ENCODE data around the gene SMYD3.
"Not testable (repeated sequence)": the region's sequence is repeated elsewhere in the genome, so short reads cannot be mapped to it uniquely, and the experiment has no call there.

The SMYD3 gene

DNA sequence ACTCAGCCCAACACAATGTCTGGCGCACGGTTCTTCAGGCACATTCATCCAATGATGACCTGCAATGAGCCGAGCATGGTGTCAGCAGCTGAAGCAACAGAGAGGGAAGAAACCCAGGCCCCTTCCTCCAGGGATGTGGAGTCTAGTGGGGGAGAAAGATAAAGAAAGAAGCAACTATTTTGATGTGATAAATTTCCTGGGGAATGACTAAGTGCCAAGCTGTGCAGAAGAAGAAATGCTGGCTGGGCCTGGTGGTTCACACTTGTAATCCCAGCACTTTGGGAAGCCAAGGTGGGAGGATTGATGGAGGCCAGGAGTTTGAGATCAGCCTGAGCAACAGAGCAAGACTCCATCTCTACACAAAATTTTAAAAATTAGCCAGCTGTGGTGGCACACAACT lies 790.5 kb downstream of the SMYD3 start:
- H3K27me3 Mint-ChIP-seq: no peaks in the 10 kb centered on the region
- H3K27ac Mint-ChIP-seq: no peak overlapping the region
- H3K4me3 Mint-ChIP-seq: no peak overlapping the region
- no peaks in the 10 kb centered on the region for H3K36me3 Mint-ChIP-seq (ENCODE audit: low read depth)
- no peaks in the 10 kb centered on the region for H3K9me3 Mint-ChIP-seq
- no peaks in the 10 kb centered on the region for H3K4me1 Mint-ChIP-seq (ENCODE audit: low read depth)

- Mint-ChIP-seq H3K4me3 (no peak overlapping the region), H3K27ac (no peak overlapping the region), H3K36me3 (ENCODE audit: low read depth) (no peaks in the 10 kb centered on the region), H3K27me3 (no peaks in the 10 kb centered on the region), H3K4me1 (ENCODE audit: low read depth) (no peaks in the 10 kb centered on the region), H3K9me3 (no peaks in the 10 kb centered on the region)
Measured at GRCh38 chr1:245715970-245716369, 791.1 kb downstream of the SMYD3 start.

DNA sequence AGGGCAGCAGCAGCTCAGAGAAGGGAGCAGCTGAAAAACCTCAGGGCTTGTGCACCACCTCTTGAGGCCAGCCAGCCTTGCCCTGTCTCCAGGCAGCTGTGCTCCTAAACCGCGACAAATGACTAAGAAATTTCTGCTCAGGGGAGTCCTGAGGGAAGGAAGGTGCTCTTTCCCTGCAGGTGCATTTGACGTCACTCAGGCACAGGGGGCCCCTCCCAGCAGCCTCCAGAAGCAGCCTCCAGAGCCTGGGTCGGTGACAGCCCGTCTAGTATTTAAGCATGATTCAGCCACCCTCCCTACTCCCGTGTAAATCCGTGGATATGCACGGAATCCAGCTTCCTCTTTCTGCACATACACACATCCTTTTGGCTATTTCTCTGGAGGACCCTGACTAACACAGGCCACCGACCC lies 791.8 kb downstream of the SMYD3 start:
- H3K27ac Mint-ChIP-seq: no peak overlapping the region
- H3K9me3 Mint-ChIP-seq: no peaks in the 10 kb centered on the region
- no peaks in the 10 kb centered on the region for H3K4me1 Mint-ChIP-seq (ENCODE audit: low read depth)
- no peak overlapping the region for H3K4me3 Mint-ChIP-seq
- H3K27me3 Mint-ChIP-seq: no peaks in the 10 kb centered on the region
- H3K36me3 Mint-ChIP-seq (ENCODE audit: low read depth): no peaks in the 10 kb centered on the region

DNA sequence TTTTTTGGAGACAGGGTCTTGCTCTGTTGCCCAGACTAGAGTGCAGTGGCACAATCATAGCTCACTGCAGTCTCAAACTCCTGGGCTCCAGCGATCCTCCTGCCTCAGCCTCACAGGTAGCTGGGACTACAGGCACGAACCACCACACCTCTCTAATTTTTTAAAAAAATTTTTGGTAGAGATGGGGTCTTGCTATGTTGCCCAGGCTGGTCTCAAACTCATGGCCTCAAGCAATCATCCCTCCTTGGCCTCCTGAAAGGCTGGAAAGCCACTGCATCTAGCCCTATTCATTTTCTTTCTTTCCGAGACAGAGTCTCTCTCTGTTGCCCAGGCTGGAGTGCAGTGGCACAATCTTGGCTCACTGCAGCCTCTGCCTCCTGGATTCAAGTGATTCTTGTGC lies 793.1 kb downstream of the SMYD3 start:
- H3K4me1 Mint-ChIP-seq (ENCODE audit: low read depth); H3K9me3 Mint-ChIP-seq; H3K4me3 Mint-ChIP-seq; H3K36me3 Mint-ChIP-seq (ENCODE audit: low read depth); H3K27ac Mint-ChIP-seq; H3K27me3 Mint-ChIP-seq: not testable (repeated sequence)

- H3K36me3 Mint-ChIP-seq (ENCODE audit: low read depth): no peaks in the 10 kb centered on the region
- no peaks in the 10 kb centered on the region for H3K27me3 Mint-ChIP-seq
- no peak overlapping the region for H3K4me3 Mint-ChIP-seq
- H3K9me3 Mint-ChIP-seq: no peaks in the 10 kb centered on the region
- no peak overlapping the region for H3K27ac Mint-ChIP-seq
- no peaks in the 10 kb centered on the region for H3K4me1 Mint-ChIP-seq (ENCODE audit: low read depth)
Measured at GRCh38 chr1:245710961-245711903, 795.8 kb downstream of the SMYD3 start.

DNA sequence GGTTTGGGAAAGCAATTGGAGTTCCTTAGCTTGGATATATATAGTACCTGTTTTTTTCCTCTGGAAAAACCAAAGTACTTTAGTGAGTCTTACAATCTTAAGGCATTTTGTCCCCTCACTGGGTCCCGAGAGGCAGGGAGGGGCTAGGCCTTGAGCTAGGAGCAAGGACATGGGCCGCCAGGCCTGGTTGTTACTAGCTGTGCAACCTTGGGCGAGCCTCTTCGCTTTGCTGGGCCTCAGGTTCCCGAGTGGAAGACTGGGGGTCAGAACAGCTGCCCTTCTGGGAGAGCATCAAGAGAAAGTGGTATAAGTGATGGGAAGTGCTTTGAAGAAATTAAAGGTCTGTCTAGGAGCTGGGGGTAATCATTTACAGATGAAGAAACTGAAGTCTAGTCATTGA lies 799.1 kb downstream of the SMYD3 start:
- Mint-ChIP-seq H3K36me3 (ENCODE audit: low read depth) (no peaks in the 10 kb centered on the region), H3K27me3 (no peaks in the 10 kb centered on the region), H3K27ac (no peak overlapping the region)

DNA sequence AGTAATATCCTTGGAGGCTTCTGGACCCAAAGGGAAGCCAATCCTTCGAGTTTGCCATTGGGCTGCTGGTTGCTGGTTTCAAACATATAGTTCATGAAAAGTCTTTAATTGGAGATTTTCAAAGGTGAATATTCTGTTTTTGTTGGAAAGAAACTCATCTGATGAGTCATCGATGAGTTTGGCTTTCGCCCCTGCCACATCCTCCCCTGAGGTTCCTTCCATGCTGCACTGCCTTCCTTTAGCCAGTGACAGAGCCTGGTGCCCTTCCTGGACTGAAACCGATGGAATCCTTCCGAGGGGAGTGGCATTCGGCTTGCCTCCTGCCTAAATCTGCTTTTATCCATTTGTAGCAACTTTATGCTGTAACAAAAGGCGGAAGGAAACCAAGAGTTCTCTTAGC lies 802.3 kb downstream of the SMYD3 start:
- H3K27me3 Mint-ChIP-seq: no peaks in the 10 kb centered on the region
- H3K9me3 Mint-ChIP-seq: no peaks in the 10 kb centered on the region

More for the DNA sequence above, 799.1 kb downstream of the SMYD3 start:
- Mint-ChIP-seq H3K9me3 (no peaks in the 10 kb centered on the region), H3K4me1 (ENCODE audit: low read depth) (no peaks in the 10 kb centered on the region), H3K4me3 (no peak overlapping the region)

DNA sequence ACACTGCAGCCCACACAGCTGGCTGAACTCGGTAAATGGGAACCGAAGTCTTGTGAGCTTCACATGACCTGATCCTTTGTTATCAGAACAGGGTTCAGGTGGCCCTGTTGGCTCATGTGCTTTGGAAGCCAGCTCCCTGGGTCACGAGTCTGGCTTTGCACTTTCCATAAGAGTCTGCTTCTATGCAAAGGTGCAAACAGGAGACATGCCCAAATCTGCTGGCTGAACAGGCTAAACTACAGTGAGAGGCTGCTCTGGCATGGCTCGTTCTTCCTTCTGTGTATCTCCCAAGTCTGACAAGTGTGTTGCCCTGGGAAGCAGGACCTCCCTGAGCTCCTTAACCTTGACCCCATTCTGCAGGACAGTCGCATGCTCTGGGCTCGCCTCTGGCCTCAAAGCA lies 802.7 kb downstream of the SMYD3 start:
- no peaks in the 10 kb centered on the region for H3K36me3 Mint-ChIP-seq (ENCODE audit: low read depth)
- no peak overlapping the region for H3K27ac Mint-ChIP-seq
- H3K4me3 Mint-ChIP-seq: no peak overlapping the region
- no peaks in the 10 kb centered on the region for H3K4me1 Mint-ChIP-seq (ENCODE audit: low read depth)
- H3K9me3 Mint-ChIP-seq: no peaks in the 10 kb centered on the region
- no peaks in the 10 kb centered on the region for H3K27me3 Mint-ChIP-seq

More for the DNA sequence above, 802.3 kb downstream of the SMYD3 start:
- no peak overlapping the region for H3K4me3 Mint-ChIP-seq
- no peaks in the 10 kb centered on the region for H3K36me3 Mint-ChIP-seq (ENCODE audit: low read depth)
- no peak overlapping the region for H3K27ac Mint-ChIP-seq
- H3K4me1 Mint-ChIP-seq (ENCODE audit: low read depth): no peaks in the 10 kb centered on the region

- Mint-ChIP-seq H3K27ac (no peak overlapping the region), H3K9me3 (no peaks in the 10 kb centered on the region), H3K4me3 (no peak overlapping the region), H3K27me3 (no peaks in the 10 kb centered on the region), H3K4me1 (ENCODE audit: low read depth) (no peaks in the 10 kb centered on the region), H3K36me3 (ENCODE audit: low read depth) (no peaks in the 10 kb centered on the region)
Measured at GRCh38 chr1:245702346-245702745, 804.7 kb downstream of the SMYD3 start.

- Mint-ChIP-seq H3K36me3 (ENCODE audit: low read depth) (no peaks in the 10 kb centered on the region), H3K9me3 (no peaks in the 10 kb centered on the region), H3K4me1 (ENCODE audit: low read depth) (no peaks in the 10 kb centered on the region), H3K27me3 (no peaks in the 10 kb centered on the region), H3K4me3 (no peak overlapping the region), H3K27ac (no peak overlapping the region)
Measured at GRCh38 chr1:245701631-245702030, 805.4 kb downstream of the SMYD3 start.

DNA sequence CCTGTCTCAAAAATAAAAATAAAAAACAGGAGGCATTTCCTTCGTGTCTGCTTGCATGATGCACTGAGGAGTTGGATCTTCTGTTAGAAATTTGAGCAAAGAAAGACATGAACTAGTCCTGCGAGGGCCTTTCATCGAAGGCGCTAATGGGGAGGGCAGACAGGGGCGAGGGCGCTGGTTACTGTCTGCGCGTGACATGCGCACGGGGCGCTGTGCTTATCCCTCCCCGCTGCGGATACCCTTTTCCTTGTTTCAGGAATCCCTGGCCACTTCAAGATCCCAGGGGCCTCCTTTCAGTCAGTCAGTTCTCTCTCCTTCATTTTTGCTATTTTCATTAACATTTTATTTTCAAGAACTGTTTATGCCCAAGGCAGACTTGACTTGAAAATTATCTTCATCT lies 806.4 kb downstream of the SMYD3 start:
- no peak overlapping the region for H3K4me3 Mint-ChIP-seq
- no peaks in the 10 kb centered on the region for H3K4me1 Mint-ChIP-seq (ENCODE audit: low read depth)
- H3K36me3 Mint-ChIP-seq (ENCODE audit: low read depth): no peaks in the 10 kb centered on the region
- H3K9me3 Mint-ChIP-seq: no peaks in the 10 kb centered on the region
- no peak overlapping the region for H3K27ac Mint-ChIP-seq
- no peaks in the 10 kb centered on the region for H3K27me3 Mint-ChIP-seq
